NCI-H1417 treated with DMSO at 0.1 percent for 48 hours (cell line): ENCODE measurements around the gene GLYATL3.

Experiments
- DNase-seq: peaks from one replicate; lab custom pipeline; 2025; lab: John Stamatoyannopoulos, UW

Gene GLYATL3

DNA sequence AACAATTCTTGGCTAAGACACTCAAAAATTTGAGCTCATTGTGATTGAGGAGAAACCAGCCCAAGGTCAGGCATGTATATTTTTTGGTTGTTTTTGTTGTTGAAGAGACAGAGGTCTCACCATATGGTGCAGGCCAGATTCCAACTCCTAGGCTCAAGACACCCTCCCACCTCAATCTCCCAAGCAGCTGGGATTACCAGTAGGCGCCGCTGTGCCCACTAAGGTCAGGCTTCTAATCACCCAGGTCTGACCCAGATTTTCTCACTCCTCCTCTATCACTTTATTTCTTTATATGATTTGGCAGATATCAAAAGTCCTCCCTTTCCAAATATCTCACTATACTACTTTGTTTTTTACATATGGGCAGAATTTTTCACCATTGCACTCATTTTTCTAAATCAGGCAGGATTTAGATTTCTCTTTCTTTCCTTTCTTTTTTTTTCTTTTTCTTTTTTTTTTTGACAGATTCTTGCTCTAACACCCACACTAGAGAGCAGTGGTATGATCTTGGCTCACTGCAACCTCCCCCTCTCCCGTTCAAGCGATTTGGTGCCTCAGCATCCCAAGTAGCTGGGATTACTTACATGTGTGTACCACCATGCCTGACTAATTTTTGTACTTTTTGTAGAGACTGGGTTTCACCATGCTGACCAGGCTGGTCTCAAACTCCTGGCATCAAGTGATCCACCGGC lies 49.0 kb downstream of the GLYATL3 start:
- no peak for DNase-seq

DNA sequence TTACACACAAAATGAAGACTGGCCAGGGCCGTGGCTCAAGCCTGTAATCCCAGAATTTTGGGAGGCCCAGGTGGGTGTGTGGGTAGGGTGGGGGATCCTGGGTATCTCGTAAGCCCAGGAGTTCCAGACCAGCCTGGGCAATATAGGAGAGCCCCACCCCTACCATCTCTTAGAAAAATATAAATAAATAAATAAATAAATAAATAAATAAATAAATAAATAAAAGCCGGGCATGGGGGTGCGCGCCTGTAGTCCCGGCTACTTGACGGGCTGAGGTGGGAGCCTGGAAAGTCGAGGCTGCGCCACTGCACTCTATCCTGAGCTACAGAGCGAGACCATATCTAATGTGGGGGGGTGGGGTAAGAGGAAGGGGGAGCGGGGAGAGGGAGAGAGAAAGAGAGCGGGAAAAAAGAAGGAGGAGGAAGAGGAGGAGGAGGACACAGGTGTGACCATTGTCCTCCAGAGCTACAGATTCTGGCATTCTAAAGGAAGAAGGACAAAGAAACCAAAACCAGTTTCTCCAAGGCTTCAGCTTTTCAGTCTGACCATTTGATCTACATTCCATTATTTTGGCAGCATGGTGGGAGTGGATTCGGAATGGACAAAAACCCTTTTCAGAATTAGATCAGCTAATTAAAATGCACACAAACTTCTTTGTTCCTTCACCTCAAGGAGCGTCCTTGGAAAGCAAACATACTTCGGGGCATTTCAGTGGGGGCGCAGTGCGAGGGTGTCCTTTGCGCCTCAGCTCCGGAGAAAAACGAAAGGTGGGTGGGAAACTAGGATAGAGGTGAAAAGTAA lies 50.2 kb downstream of the GLYATL3 start:
- no peak for DNase-seq

DNA sequence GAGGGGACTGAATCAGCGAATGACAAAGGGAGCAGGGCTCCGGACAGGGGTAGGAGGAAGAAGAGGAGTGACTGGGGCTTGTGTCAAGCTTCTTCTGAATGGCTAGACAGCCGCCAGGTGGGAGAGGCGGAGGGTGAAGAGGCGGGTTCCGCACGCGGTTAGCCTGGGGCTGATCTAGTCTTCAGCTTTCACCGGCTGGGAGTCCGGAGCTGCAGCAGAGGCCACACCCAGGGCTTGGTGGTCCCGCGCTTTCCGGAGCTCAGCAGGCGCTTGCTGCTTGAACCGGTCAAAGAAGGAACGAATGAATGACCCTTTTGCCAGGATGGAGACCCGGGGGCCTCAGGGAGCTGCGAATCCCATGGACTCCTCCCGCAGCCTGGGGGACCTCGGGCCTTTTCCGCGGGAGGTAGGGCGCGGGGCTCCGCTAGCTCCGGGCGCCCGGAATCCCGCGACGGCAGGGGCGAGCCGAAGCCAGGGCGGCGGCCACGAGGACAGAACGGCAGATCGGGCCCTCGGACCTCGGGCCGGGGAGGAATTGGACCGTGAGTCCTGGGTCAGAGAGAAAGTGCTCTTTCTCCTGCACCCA lies 50.9 kb downstream of the GLYATL3 start, which contains the start of gene C6orf141:
Gene C6orf141 (plus strand): TSS at position 177 of the 586 bp plus-strand sequence. CDS start 125 bp downstream, at position 302.
- no peak for DNase-seq

DNA sequence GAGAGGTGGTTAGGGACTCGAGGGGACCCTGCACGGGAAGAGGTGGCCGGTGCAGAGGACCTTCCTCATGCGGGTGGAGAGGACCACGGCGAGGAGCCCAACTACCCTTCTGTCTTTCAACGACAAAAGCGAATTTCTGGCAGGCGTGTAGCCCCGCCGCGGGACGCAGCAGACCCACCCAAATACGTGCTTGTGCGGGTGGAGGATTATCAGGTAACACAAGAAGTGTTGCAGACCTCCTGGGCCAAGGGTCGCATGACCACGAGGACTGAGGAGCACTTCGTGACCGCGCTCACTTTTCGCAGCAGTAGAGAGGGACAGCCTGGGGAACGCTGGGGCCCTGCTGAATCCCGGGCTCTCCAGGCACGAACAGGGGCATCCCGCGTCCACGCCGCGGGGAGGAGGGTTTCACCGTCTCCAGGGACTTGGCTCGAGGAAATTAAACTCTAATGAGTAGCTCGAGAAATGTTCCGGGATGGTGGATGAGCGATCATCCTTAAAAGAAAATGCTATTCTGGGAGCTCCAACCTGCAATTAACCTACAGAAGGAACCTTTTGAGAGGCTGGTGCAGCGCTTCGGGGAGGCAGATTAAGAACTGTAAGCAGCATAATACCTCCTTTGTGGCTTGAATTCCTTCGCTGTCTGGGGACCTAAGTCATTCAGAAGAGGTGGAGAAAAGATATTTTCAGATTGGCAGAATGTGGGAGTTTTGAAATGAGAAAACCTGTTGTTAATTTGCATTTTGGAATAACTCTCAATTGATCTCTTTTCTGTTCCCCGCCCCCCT lies 51.5 kb downstream of the GLYATL3 start:
- DNase-seq, result no peak

DNA sequence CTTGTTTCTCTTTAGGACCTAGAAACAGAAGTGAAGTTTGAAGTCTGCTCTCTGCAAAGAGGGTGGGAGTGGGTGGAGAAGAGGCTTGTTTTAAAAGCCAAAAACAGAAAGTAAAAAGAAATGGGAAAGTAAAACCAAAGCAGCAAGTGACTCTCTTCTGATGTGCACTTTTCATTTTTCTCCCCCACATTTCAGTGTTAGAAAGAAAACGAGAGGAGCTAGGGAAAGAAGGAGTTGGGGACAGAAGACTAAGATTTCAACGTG lies 52.1 kb downstream of the GLYATL3 start:
- no peak for DNase-seq

DNA sequence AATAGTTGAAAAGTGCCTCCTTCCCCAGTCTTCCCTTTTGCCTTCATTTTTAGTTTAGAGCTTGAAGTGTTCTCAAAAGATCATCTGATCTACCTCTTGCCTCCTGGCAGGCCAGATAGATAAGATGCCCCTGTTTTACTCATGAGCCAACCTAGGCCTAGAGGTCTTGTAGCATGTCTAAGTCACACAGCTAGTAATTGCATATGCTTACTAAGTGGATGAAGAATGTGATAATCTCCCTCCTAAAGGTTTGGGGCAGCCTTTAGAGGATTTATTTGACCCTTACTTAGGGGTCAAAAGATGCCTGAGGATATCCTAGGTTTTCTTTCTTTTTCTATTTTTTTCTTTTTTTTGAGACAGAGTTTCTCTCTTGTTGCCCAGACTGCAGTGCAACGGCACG lies 52.9 kb downstream of the GLYATL3 start:
- no peak for DNase-seq

DNA sequence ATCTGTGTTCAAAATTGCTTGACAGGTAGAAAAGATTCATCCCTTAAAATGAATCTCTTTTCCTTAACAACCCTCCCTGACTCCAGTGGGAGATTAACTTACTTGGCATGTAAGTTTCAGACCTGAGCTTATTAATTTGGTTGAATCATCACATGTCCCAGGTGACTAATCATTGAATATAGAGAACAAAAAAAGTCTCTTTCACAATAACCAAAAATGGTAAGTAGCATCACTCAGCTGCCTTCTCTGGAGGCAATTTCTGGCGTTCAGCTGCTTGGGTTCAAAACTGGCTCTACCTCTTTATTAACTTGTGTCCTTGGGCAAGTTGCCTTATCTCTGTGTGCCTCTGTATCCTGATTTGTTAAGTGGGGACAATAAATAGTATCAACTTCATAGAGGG lies 53.7 kb downstream of the GLYATL3 start:
- DNase-seq, result no peak

DNA sequence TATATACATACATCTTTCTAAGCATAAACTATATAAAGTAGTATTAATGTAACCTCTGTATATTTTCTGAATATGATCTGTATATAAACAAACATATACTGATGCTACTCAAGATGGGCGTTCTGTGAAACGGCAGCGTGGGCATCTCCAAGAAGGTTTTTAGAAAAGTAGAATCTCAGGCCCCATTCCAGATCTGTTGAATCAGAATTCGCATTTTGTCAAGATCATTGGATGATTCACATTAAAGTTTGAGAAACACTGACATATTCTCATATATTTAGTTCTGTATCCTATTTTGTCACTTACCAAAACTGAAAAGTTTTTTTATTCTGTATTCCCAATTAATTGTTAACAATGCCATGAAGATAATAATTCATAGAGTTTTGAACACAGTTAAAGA lies 56.2 kb downstream of the GLYATL3 start:
- DNase-seq, result no peak

DNA sequence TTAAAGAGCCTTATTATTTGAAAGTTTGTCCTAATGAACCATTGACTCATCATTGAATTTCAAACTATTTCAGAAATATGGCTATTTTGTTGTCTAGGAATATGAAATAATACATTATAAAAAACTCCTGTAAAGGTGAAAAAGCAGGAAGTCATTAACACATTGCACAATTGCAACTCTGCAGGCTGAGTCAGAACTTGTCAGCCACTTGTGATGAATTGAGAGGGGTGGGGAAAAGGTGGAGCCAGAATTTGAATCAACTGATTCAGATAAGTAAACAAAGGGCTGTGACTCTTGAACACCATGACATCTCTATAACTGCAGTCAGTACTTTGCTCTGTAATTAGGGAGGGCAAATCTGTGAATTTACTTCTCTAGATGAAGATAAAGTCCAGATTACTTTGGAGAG lies 56.7 kb downstream of the GLYATL3 start:
- peak; percentile 65 for DNase-seq

DNA sequence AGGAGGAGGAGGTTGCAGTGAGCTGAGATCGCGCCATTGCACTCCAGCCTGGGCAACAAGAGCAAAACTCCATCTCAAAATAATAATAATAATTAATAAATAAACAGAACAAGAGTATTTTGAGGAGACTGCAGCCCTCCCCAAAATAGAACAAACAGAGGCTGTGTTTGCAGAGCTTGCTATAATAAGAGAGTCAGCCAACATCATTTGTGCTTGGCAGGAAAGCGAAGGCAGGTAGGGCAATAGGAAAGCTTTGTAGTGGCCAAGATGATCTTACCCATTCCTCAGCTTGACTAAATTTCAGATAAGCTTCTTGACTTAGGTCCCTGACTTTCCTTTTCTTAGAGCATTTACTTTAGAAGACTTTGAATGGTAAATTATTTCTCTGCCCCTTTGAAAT lies 57.5 kb downstream of the GLYATL3 start:
- no peak for DNase-seq

DNA sequence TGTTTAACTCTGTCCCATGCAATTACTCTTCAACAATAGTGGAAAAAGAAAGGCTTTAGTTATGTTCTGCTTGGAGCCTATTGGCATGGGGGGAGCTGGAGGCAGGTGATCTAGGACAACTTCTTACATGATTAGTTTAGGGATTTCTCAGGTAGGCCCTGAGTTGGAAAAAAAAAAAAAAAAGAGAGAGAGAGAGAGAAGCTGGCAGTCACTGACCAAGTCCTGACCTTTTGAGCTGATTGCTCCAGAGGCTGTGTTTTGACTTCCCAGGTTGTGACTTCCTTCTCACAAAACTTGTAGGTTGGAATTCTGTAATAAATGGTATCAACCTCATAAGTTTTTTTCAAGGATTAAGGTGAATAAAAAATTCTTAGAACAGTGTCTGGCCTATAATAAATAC lies 58.5 kb downstream of the GLYATL3 start:
- no peak for DNase-seq

DNA sequence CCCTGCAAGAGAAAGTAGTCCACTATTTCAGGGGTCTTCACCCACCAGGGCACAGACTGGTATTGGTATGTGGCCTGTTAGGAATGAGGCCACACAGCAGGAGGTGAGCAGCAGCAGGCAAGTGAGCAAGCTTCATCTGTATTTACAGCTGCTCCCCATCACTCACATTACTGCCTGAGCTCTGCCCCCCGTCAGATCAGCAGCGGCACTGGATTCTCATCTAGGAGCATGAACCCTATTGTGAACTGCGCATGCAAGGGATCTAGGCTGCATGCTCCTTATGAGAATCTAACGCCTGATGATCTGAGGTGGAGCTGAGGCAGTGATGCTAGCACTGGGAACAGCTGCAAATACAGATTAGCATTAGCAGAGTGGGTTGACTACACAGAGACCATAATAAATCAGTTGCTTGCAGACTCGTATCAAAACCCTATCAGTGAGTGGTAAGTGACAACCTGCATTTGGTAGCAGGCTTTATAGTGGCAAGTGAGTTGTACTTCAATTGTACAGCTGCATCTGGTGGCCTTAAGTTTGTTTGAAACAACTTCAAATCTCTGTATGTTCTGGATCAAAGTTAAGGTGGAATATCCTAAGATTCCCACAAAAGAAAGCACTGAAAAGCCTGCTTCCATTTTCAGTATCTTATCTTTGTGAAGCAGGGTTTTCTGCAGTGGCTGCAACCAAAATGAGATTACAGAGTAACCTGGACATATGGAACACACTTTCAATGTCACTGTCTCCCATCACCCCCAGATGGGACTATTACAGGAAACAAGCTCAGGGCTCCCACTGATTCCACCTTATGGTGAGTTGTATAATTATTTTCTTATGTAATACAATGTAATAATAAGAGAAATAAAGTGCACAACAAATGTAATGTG lies 63.5 kb downstream of the GLYATL3 start:
- no peak for DNase-seq

DNA sequence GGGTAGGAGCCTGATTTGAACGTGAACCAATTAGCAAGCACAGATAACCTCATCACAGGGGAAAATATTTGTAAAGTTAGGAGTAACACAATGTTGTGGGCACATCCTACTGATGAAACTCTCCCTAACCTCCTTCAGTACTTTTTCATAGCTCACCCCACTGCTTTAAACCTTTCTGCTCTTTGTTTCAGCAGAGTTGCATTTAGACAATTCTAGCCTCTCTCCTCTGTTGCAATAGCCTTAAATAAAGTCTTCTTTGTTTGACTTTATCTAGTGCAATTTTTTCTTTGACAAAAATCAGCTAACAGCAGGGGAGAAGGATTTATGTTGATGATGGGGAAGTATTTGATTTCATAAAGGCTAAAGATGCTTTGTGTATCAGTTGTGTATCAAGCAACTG lies 64.8 kb downstream of the GLYATL3 start:
- no peak for DNase-seq

DNA sequence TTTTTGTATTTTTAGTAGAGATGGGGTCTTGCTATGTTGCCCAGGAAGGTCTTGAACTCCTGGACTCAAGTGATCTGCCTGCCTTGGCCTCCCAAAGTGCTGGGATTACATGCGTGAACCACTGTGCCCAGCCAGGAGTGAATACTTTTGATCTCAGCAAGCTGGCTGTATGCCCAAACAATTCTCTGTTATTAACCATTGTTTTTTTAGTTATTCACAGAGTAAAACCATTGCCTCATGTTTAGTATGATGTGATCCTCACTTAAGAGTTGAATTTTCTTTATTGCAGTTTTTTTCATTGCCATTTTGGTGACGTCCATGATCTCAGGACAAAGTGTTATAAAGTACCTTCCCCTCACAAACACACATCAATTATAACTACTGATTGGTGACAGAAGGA lies 65.5 kb downstream of the GLYATL3 start:
- no peak for DNase-seq

DNA sequence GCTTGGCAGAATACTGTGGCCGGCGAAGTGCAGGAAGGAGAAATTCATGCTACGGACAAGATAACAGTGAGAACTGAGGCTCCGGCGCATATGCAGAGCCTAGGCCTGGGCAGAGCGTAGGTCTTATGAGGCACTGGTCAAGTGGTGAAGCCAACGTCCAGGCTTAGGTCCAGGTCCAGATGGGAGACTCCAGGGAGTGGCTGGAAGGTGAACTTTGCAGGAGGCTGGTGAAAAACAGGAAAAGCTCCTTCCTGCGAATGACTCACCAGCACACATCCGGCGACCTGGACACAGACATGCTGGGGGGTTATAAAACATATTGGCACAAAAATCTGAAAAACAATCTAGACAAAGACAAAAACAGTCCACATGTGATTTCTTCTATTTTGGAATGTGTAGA lies 66.1 kb downstream of the GLYATL3 start:
- DNase-seq, result no peak

DNA sequence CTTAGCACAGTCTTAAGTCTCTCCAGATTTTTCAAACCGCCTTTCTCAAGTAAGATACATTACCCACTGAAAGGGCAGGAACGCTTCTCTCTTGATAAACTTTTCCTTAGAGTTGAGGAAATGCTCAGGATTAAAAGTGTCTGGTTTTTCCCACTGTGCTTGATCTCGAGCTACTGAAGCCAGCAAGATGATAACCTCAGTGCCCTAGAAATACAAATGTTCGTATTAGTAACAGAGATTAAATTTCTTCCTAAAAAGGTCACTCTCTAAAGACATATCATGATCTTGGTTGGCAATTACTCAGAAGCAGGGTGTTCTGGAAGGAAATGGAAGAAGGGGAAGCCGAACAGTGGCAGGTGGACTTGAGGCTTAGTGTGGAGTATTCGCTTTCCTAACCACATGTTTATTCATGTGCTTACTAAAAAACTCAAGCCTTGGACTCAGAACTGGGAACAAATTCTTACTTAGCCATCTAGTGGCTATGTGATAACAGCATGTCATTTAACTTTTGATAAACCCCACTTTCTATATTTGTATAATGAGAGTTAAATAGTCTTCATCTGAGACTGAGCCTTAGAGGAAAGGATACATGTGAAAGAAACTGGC lies 70.9 kb downstream of the GLYATL3 start:
- DNase-seq, result no peak

DNA sequence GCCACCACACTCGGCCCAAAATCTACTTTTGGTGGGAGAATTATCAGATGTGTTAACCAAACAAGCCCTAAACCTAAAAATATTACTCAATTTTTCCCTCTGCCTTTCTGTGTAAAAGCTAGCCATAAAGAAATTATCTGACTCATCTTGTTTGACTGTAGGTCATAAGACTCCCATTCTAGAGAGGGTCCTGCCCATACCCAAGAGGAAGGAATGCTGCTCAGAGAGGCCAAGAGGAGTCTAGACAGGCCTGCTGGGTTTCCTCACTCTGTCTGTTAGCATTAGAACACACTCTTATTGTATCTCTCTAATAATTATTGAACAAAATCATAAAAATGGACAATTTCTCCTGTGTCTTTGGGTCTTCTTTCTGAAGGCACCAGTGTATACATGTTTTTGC lies 76.9 kb downstream of the GLYATL3 start:
- DNase-seq, result no peak
